GM12874 (cell line): ENCODE data around the gene ADAM19.

ENCODE experiments used
- TF ChIP-seq, protein P1 (sequence below): IDR thresholded peaks from 2 replicates; pipeline ENCODE4 v1.5.1; 2011; ENCODE audit warnings: low read depth, mild to moderate bottlenecking, control low read depth, low read length, moderate library complexity; ENCODE audit not compliant: insufficient read depth

ADAM19 gene

GRCh38 chr5:157506981-157507780, 68.4 kb downstream of the ADAM19 start:
- TF ChIP-seq, protein P1, sequence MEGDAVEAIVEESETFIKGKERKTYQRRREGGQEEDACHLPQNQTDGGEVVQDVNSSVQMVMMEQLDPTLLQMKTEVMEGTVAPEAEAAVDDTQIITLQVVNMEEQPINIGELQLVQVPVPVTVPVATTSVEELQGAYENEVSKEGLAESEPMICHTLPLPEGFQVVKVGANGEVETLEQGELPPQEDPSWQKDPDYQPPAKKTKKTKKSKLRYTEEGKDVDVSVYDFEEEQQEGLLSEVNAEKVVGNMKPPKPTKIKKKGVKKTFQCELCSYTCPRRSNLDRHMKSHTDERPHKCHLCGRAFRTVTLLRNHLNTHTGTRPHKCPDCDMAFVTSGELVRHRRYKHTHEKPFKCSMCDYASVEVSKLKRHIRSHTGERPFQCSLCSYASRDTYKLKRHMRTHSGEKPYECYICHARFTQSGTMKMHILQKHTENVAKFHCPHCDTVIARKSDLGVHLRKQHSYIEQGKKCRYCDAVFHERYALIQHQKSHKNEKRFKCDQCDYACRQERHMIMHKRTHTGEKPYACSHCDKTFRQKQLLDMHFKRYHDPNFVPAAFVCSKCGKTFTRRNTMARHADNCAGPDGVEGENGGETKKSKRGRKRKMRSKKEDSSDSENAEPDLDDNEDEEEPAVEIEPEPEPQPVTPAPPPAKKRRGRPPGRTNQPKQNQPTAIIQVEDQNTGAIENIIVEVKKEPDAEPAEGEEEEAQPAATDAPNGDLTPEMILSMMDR, result no peak

GRCh38 chr5:157506066-157506590, 69.4 kb downstream of the ADAM19 start:
- TF ChIP-seq, protein P1, result no peak

- TF ChIP-seq, protein P1, result no peak
These were observed 70.1 kb downstream of the ADAM19 start for GRCh38 chr5:157505496-157505895.

- TF ChIP-seq, protein P1, result no peak
These were observed 71.5 kb downstream of the ADAM19 start for GRCh38 chr5:157504053-157504452.

DNA sequence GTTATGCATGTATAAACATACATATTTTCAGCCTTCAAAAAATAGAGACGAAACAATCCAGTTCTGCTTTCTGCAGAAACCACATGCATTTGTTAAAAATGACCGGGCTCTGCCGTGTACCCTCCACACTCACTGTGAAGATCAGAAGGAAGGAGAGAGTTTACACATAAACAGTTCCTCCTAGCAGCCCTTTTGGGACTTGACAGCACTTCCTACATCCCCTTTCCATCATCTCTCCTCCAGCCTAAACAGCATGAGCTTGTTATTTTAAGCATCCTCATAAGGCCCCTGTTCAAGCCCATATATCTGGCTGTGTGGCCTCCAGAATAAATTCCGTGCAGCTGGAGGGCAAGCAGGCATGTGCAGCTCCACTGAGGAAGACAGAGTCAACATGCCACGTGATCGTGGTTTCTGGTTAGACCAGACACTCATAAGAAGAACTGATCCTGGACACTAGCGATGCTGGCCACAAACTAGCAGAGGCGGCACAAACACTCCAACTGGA, 73.4 kb downstream of the ADAM19 start:
- TF ChIP-seq, protein P1, result no peak

DNA sequence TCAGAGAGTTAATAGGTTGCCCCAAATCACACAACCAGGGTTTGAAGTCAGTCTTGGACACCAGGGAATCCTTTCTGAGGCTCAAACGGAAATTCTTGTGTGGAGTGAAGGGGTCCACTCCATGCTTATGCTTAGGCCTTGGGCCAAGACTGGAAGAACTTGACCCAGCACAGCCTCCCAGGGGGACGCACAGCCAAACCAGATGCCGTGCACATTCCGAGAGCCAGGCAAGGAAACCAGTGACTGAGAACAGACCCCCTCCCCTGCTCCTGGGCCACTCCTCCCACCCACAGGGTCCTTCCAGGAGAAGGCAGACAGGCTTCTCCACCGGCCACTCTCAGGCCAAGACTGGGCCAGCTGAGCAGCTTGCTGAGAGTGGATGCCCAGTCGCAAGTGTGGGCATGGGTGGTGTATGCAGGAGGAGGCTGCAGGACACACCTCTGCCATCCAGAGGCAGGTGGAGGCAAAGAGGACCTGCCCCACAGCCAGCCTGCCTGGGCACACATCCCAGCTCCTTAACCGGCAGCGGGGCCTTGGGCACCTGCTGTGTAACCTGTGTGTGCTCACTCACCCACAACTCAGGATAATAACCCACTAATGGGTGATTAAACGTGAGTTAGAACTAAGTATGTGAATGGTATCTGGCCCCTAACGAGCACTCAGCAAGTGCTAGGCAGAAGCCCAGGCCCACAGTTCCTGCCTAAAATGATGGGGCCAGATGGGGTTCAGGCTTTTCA, 77.5 kb downstream of the ADAM19 start:
- TF ChIP-seq, protein P1, result no peak

DNA sequence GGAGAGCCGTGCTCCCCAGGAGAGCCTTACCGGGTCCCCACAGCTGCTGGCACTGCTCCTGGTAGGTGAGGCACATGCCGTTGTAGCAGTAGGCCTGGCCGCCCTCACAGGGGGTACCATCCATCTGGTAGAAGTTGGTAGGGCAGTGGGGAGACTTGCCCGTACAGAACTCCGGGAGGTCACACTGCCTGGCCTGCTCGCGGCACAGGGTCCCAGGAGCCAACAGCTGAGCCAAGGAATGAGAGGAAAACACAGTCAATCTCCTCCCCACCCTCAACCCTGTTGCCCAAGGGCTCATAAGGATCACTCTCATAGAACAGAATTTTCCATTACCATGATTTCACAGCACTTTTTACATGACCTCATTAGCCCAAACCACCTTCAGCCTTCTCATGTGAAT, 78.7 kb downstream of the ADAM19 start:
- TF ChIP-seq, protein P1, result no peak
